RPMI8226 (cell line): Measurements from ENCODE around the gene IPO13.

Experiments used
- DNase-seq: peaks from one replicate; pipeline ENCODE4 v3.0.0-alpha.2; 2015

IPO13 gene, protein sequence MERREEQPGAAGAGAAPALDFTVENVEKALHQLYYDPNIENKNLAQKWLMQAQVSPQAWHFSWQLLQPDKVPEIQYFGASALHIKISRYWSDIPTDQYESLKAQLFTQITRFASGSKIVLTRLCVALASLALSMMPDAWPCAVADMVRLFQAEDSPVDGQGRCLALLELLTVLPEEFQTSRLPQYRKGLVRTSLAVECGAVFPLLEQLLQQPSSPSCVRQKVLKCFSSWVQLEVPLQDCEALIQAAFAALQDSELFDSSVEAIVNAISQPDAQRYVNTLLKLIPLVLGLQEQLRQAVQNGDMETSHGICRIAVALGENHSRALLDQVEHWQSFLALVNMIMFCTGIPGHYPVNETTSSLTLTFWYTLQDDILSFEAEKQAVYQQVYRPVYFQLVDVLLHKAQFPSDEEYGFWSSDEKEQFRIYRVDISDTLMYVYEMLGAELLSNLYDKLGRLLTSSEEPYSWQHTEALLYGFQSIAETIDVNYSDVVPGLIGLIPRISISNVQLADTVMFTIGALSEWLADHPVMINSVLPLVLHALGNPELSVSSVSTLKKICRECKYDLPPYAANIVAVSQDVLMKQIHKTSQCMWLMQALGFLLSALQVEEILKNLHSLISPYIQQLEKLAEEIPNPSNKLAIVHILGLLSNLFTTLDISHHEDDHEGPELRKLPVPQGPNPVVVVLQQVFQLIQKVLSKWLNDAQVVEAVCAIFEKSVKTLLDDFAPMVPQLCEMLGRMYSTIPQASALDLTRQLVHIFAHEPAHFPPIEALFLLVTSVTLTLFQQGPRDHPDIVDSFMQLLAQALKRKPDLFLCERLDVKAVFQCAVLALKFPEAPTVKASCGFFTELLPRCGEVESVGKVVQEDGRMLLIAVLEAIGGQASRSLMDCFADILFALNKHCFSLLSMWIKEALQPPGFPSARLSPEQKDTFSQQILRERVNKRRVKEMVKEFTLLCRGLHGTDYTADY

DNA sequence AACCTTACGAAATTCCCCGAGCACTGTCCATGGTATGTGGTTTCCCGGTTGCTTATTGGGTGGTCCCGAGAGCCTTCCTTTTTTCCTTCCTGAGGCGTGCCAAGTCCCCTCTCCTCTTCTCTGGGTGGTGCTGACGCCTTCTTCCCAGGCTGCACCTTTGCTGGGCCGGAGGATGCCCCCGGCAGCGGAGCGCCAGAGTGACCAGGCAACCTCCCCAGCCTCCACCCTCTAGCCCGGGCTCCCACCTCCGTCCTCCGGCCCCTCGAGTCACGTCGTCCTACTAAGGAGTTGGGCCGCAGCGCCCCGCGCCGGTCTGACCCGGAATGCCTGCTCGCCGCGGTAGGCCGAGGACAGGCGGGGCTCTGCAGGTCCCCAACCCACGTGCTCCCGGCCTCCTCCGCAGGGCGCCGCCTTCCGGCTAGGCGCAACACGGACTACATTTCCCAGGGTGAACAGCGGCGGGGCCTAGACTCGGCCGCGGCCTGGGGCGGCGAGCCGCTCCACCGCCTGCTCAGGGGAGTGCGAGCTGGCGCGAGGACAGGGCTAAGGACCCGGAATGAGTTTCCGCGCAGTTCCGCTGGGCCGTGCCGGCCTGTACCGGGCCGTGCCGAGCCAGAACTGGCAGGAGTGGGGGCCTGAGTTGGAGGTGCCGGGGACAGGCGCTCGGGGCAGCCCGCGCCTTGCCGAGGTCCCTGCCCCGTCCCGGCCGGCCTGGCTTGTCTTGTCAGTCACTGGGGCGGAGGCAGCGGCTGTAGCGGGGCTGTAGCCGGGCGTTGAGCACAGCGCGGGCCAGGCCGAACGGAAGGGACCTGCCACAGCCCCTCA lies at the start of gene IPO13:
IPO13 (plus strand) TSS at position 715 of the 825 bp plus-strand sequence. CDS start 651 bp downstream, outside the sequence.
- peak; percentile 99 for DNase-seq

DNA sequence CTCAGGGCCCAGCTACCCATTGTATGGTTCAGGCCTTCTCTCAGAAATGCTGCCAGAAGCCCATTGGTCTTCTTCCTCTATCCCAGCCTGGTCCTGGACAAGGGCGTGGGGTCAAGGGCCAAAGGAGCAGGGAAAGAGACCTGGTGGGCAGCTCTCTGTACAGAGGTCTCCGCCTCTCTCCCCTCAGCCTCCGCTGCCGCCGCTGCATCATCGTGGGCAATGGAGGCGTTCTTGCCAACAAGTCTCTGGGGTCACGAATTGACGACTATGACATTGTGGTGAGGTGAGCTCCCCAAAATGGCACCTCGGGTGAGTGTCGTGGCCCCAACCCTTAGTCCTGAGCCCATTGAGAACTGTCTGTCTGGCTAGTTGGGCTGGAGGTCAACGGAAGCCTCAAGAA lies 47.8 kb upstream of the IPO13 start:
- DNase-seq: no peak

DNA sequence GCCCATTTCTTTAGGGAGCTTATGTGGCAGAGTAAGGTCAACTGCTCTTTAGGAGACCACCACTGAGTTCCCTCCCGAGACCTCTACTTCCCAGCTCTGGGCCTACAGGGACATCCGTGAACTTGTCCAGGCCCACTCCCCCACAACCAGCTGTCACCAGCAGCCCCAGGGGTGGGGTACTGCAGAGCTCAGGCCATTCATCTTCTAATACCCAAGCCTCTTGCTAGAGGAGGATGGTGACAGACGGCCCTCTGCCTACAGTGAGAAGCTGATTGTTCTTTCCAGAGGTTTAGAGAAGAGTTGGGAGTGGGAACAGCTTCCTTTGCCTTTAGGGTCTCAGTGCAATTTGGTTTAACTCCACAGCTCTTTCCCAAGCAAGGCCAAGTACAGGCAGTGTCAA lies 46.4 kb upstream of the IPO13 start:
- DNase-seq: no peak

DNA sequence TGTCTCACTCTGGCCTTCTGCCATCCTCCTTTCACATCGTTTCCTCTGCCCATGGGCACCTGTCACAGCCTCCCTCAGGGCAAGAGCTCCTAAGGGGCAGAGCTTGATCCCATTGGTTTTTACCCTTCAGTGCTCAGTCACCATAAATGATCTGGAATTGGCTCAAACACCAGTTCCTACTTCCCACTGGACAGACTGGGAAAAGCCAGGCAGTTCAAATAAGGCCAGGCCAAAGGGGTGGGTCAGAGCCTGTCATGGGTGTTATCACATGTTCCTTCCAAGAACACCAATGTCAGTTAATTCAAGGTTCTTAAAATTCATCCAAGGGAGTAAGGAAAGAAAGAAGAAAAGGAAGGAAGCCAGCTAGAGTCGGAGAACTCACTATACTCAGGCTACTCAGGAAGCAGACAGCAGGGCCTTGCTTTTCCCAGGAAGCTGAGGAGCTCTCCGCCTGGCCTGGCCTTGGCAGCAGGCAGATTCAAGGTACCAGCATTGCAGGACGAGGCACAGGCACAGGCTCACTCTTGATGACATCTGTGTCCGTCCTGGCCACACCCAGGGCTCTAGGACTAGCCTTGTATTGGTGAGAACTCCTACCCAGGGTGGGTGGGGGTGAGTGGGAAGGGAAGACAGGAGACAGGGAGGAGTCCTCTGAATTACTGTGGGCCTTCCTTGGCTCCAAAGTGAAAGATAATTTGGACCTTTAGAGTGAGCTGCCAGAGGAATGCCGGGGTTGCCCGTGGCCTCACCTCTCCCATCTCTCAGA lies 45.4 kb upstream of the IPO13 start:
- DNase-seq: no peak

DNA sequence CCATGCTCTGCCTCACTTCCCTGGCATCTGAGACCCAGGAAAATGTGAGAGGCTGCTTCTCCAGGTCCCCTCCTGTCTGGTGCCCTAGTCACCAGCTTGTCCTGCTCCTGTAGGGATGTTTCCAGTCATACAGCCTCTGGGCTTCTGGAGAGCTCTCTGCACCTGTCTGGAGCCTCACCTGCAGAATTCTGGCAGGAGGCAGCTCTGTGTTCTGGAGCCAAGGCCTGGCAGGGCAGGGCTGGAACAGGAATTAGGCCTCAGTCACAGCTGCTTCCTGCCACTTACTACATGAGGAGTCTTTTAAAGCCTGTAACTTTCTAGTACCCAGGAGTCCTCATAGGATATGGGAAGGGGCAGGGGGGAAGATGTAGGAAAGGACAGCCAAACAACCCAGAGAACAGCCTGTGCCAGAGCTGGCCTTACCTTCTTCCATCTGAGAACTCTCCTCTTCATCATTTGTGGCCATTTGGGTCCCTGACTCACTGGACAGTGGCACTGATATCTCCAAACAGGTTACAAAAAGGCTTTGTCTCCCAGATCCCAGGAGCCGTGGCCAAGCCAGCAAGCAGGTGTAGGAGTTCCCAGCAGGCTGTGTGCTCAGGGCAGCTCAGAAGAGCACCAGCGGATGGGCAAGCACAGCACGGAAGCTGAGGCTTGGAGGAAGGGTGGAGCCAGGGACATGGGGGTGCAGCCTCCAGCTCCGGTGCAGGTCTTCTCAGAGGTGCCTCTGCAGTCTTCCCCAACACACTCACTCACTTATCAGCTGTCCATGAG lies 44.5 kb upstream of the IPO13 start:
- no peak for DNase-seq

DNA sequence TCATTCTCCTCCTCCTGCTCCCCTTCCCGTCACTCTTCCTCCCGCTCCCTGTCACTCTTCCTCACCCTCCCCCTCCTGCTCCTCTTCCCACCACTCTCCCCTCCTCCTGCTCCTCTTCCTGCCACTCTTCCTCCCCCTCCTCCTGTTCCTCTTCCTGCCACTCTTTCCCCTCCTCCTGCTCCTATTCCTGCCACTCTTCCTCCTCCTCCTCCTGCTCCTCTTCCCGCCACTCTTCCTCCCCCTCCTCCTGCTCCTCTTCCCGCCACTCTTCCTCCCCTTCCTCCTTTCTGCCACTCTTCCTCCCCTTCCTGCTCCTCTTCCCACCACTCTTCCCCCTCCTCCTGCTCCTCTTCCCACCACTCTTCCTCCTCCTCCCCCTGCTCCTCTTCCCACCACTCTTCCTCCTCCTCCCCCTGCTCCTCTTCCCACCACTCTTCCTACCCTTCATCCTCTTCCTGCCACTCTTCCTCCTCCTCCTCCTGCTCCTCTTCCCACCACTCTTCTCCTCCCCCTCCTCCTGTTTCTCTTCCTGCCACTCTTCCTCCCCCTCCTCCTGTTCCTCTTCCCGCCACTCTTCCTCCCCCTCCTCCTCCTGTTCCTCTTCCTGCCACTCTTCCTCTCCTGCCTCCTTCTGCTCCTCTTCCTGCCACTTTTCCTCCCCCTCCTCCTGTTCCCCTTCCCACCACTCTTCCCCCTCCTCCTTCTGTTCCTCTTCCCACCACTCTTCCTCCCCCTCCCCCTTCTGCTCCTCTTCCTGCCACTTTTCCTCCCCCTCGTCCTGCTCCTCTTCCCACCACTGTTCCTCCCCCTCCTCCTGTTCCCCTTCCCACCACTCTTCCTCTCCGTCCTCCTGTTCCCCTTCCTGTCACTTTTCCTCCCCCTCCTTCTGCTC lies 41.8 kb upstream of the IPO13 start:
- no peak for DNase-seq

DNA sequence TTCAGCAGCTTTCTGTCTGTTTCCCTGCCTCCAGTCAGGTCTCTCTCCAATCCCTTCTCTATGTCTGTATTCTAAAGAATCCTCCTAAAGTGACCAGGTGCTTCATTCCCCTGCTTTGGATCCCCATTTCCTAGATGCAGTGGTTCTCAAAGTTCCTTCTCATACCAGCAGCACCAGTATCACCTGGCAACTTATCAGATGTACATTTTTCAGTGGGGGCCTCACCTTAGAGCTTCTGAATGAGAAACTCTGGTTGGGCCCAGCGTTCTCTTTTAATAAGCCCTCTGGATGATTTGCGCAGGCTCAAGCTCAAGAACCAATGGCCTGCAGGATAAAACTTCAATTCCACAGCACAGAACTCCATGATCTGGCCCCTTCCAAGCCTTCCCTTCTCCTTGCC lies 38.5 kb upstream of the IPO13 start:
- no peak for DNase-seq

DNA sequence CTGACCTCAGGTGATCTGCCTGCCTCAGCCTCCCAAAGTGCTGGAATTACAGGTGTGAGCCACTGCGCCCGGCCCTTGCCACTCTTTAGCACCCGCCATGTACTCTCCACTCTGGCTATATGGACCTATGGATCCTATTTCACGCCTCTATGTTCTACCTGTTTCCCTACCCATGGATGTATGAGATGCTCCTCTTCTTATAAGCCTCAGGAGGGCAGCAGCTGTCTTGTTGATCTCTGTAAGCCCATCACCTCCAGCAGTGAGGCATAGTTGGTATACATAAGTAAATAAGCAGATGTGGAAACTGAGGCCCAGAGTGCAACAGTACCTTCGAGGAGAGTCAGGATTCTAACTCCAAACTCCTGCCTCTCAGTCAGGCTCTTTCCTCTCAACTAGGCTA lies 37.9 kb upstream of the IPO13 start:
- DNase-seq: no peak

DNA sequence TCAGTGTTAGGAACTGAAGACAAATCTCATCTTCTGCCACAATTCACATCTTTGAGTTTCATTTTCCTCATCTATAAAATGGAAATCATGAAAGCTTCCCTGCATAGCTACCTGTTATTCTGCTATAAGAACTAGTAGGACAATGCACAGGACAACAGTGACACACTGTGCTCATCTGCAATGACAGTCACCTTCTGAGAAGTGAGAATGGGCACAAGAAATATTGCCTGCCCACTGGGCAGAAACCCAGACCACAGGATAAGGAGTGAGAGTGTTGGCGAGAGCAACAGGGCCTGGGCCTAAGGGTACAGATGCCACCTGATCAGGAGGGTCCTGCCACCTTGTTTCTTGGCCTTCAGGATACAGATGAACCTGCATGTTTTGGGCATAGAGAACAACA lies 36.4 kb upstream of the IPO13 start:
- DNase-seq: peak; percentile 24

DNA sequence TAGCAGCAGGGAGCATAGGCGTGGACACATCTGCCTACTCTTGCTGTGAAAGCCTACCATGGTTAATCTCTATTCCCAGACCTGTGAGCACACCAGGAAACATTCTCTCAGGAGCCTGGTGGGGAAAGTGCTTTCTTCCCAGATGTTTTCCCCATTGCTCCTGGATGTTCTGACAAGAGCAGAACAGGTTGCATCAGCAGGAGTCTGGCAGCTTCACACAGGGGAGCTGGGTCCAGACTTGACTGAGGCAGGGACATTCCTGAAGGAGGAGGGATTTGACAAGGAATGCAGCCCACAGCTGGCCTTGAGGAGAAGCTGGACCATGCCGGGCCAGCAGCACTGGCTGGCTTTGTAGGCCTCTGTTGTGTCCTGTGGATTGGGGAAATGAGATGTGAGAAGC lies 34.1 kb upstream of the IPO13 start:
- DNase-seq: no peak

DNA sequence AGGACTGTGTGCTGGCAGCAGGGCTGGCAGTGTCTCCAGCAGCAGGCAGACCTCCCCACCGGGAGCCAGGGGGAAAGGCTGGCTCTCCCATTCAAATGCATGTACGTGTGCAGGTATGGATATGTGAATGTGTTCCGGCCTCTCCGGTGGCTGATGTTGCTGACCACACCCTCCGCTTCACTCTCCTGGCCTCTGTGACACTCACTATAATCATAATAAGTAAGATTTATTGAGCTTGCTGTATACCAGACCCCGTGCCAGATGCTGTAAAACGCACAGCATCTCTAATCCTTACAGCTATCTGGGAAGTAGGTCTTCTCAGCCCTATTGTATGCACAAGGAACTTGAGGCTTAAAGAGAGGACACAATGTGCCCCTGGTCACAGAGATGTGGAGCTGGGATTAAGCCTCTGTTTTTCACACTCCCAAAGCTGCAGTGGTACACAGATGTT lies 33.7 kb upstream of the IPO13 start:
- DNase-seq: no peak

DNA sequence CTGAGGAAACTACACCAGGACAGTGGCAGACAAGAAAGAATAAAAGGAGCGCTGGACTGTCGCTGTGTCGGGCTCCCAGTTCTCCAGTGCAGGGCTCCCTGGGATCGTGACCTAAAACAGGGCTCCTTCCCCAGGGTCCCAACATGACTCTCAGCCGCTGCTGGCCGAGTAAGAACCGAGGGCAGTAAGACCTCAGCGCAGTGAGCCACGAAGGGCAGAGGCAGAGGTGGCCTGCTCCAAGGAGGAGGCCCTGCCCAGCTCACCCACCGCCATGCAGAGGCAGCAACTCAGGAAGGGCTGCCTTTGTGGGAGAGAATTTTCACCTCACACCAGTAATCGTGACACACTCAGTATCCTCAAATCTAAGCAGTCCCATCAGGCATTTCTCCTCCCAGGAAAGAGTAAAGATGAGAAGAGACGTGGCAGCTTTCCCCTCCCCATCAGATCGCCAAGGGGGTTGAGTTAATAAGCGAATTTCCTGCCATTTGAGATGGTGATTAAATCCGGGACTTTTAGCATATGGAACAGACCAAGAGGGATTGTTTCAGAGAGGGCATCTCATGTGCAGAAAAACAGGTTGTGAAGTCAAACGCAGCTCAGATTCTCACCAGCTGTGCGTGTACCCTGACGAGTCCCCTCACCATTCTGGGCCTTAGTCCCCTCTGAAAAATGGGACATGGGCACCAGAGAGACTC lies 32.9 kb upstream of the IPO13 start:
- no peak for DNase-seq

DNA sequence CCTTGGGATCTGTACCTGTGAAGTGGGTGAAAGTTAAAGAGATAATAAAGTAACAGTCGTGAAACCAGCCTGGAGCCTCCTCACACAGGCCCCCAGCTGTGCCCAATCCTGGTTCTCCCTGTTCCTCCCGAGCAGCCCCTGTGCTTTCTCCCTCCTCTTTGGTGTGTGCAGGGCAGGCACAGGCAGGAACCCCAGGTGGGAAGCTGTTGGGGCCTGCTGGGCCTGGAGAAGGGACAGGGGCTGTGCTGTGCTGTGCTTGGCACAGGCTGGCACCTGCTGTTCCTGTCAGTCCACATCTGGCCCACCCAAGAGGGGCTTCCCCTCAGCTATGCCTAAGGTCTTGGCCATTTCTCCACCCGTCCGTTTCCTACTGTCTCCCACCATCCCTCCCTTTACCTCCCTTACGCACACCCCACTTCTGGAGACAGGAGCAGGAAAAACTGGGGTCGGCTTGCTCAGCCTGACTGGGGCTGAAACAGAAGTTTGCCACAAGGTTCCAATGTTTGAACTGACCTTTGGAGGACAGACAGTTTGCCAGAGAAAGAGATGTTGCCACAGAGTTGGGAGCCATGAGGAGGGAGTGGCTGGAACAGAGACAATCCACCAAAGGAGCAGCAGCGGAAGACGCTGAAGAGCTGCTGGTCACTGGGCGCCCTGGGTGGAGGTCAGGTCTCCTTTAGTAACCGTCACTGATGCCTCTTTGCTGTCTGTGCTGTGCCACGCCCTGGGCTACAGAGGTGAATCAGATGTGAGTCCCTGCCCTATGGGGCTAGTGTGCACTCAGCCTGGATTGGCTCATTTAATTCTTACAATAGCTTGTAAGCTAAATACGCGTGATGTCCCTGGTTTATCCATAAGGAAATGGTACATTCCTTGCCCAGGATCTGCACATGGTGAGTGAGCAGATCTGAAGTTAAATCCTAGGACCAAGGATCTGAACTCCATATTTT lies 31.9 kb upstream of the IPO13 start:
- DNase-seq: no peak

DNA sequence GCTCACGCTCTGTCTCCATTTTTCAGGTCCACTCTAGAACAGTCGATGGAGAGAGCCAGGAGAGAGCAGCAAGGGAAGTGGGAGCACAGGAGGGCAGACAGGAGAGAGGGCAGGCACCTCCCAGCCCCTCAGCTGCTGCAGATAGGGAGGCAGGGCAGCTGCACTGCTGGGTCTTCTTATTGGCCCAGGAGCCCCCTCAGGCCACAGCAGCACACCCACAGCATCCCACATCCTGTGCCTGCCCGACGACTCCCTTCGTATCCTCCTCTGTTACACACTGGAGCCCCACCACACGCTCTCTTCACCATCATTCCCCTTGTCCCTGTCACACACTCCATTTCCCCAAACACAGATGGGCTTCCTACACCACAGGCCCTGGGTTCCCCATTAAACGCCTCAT lies 26.8 kb upstream of the IPO13 start:
- DNase-seq: no peak

DNA sequence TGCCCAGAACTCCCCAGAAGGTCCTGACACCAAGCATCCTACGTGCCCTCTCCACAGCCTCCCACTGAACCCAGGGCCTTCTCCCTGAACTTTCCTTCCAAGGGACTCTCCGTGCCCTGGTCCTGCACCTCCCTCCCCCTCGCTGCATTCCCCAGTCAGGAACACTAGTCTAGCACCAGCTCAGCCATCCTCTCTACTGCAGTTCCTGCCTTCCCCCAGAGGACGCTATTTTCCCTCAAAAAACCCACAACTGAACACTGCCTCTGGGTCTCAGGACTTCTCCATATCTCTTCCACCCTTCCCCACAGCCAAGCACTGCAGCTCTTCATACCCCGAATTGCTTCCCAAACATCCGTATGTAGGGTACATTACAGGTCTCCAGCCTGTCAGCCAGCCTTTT lies 25.7 kb upstream of the IPO13 start:
- DNase-seq: no peak

DNA sequence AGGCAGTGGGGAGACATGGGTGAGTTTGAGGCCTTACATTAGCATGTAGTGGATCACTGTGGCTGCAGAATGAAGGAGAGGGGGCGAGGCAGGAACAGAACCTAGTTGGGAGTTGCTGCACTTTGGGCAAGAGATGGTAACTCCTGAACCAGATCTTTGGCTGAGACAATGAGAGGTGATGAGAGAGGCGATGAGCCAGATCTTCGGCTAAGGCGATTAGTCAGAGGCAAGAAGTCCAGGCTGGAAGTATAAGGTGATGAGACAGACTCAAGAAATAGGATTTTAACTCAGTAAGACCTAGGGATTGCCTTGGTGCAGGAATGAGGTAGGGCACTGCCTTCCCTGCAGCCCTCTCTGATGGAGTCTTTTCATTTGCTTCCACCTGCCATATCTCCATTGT lies 22.2 kb upstream of the IPO13 start:
- no peak for DNase-seq

DNA sequence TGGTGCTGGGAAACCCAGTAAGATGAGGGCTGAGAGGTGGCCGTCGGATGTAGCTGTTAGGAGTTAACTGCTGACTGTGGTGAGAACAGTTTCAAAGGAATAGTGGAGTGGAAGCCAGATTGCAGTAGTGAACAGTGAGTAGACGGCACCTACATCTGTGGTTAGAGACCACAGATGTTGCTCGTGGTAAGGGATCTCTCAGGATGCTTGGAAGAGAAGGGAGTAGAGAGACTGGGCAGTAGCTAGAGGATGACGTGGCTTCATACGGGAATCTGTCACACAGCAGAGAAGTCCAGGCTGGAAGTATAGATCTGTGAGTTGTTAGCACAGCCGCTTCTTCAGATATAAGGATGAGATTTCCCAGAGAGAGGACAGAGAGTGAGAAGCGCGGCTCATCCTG lies 20.9 kb upstream of the IPO13 start:
- DNase-seq: no peak

DNA sequence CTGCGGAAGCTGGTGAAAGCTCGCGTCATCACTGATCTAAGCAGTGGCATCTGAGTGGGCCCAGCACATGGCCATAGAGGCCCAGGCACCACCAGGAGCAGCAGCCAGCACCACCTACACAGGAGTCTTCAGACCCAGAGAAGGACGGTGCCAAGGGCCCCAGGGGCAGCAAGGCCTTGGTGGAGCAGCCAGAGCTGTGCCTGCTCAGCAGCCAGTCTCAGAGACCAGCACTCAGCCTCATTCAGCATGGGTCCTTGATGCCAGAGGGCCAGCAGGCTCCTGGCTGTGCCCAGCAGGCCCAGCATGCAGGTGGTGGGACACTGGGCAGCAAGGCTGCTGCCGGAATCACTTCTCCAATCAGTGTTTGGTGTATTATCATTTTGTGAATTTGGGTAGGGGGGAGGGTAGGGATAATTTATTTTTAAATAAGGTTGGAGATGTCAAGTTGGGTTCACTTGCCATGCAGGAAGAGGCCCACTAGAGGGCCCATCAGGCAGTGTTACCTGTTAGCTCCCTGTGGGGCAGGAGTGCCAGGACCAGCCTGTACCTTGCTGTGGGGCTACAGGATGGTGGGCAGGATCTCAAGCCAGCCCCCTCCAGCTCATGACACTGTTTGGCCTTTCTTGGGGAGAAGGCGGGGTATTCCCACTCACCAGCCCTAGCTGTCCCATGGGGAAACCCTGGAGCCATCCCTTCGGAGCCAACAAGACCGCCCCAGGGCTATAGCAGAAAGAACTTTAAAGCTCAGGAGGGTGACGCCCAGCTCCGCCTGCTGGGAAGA lies 16.4 kb upstream of the IPO13 start:
- peak; percentile 53 for DNase-seq
